Measurements from ENCODE around the gene CTSZ.
"Not testable (repeated sequence)": the region's sequence is repeated elsewhere in the genome, so short reads cannot be mapped to it uniquely, and the experiment has no call there.

Gene CTSZ

GRCh38 chr20:58995461-58996225 lies 11.4 kb downstream of the CTSZ start:
- no peak for DNase-seq

- no peak for DNase-seq
Observed at GRCh38 chr20:58994390-58995159, 12.5 kb downstream of the CTSZ start.

GRCh38 chr20:58993332-58994248 lies 13.5 kb downstream of the CTSZ start:
- DNase-seq: no peak

GRCh38 chr20:58992911-58993310 lies 14.1 kb downstream of the CTSZ start:
- no peak for DNase-seq

GRCh38 chr20:58991715-58992114 lies 15.3 kb downstream of the CTSZ start:
- no peak for DNase-seq

GRCh38 chr20:58990651-58991445 lies 16.2 kb downstream of the CTSZ start:
- no peak for DNase-seq

- DNase-seq: no peak
Observed at GRCh38 chr20:58989196-58989595, 17.9 kb downstream of the CTSZ start.

GRCh38 chr20:58988565-58988882 lies 18.5 kb downstream of the CTSZ start:
- DNase-seq: no peak

GRCh38 chr20:58987790-58988564 lies 19.1 kb downstream of the CTSZ start:
- DNase-seq: no peak

- DNase-seq: no peak
Observed at GRCh38 chr20:58986968-58987517, 20.0 kb downstream of the CTSZ start.

GRCh38 chr20:58986286-58986967 lies 20.6 kb downstream of the CTSZ start:
- no peak for DNase-seq

- no peak for DNase-seq
Observed at GRCh38 chr20:58985656-58986055, 21.4 kb downstream of the CTSZ start.

GRCh38 chr20:58984691-58985090 lies 22.4 kb downstream of the CTSZ start:
- no peak for DNase-seq

GRCh38 chr20:58983115-58983468 lies 24.0 kb downstream of the CTSZ start:
- DNase-seq: not testable (repeated sequence)

GRCh38 chr20:58982406-58983114 lies 24.5 kb downstream of the CTSZ start:
- DNase-seq: no peak

GRCh38 chr20:58981628-58982364 lies 25.3 kb downstream of the CTSZ start:
- DNase-seq: no peak

- DNase-seq: peak; percentile 61 to 86
Observed at GRCh38 chr20:58980711-58981627, 26.1 kb downstream of the CTSZ start, which contains the start of gene NELFCD. NELFCD (plus strand) TSS chr20:58981256; CDS start chr20:58981310, 54 bp downstream.

Data from SW 1271 (cell line).